ENCODE results near the gene SLC6A18.

SLC6A18 gene

DNA sequence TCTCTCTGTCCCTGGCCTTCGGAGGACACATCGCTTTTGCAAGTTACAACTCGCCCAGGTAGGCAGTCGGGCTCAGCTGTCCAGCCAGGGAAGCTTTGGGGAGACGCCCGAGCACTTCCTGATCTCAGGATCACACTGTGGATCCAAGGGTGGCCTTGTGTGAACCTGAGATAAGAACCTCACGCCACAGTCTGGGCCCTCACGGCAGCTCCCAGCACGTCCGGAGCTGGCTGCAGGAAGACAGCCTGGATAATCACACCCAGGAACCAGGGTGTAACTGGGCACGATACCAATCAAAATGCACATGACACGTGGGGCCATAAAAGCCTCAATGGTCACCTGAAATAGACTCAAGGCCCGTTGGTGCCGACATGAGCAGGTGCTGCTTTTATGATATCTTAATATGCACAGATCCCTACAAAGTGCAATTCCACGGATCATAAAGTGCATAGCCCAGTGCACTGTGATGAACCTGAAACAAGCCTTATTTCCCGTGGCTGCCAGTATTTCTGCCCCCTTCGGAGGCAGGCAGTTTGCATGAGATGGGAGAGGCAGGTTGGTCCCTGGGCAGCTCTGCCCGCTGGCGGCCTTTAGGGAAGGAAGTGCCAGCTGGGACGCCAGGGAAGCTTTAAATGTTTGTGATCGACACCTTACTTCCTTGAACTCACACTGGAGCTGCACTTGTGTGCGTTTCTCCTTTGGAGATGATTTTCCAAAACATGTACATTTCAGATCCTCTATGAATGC lies 14.5 kb downstream of the SLC6A18 start:
- DNase-seq = no peak

DNA sequence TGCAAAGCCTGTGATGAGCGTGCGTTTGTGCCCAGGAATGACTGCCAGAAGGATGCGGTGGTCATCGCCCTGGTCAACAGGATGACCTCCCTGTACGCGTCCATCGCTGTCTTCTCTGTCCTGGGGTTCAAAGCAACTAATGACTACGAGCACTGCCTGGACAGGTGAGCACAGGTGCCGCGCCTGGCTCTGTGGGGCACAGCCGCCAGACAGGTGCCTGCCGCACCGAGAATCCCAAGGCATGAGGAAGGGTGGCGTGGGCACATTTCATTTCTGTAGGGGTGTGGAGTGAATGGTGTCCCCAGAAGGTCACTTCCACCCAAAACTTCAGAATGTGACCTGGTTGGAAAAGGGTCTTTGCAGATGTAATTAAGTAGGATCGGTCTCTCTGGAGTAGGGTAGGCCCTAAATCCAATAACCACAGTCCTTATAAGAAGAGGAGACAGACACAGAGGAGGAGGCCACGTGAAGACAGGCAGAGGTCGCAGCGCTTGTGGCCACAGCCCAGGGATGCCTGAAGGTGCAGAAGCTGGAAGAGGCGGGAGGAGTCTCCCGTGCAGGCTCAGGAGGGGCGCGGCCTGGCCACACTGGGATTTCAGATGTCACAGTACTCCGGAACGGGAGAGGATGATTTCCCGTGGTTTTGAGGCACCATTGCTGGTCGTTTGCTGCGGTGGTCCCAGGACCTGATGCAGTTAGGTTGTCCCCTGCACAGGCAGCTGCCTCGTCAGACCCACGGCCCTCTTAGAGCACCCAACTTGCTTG lies 15.5 kb downstream of the SLC6A18 start:
- DNase-seq = no peak

- no peak for DNase-seq
Observed at GRCh38 chr5:1241509-1242080, 16.4 kb downstream of the SLC6A18 start.

DNA sequence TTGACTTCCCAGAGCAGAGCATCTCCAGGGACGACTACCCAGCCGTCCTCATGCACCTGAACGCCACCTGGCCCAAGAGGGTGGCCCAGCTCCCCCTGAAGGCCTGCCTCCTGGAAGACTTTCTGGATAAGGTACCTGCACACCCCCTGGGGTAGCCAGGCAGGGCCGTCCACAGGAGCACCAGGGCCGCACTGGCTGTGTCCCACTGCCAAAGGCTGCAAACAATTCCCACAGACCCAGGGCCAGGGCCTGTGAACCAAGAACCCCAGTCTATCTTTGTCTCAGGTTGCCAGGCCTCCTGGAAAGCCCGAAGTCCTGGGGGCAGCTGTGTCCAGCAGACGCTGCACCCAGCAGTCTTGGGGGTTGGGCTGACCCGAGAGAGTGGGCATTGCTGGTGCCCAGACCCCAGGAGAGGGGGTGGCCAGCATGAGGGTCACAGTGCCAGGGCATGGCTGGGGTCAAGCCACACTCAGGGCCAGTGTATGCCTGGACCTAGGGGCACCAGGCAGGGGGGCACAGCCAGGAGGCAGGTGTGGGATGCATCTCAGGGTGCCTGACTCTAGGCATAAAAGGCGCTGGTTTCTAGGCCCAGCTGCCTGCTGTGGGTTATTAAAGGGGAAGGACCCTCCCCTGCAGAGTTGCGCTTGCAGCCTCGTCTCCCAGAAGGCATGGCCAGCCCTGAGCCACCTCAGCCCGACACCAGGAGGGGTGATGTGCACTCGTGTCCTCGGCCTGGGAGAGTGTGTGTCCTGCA lies 17.7 kb downstream of the SLC6A18 start:
- no peak for DNase-seq

DNA sequence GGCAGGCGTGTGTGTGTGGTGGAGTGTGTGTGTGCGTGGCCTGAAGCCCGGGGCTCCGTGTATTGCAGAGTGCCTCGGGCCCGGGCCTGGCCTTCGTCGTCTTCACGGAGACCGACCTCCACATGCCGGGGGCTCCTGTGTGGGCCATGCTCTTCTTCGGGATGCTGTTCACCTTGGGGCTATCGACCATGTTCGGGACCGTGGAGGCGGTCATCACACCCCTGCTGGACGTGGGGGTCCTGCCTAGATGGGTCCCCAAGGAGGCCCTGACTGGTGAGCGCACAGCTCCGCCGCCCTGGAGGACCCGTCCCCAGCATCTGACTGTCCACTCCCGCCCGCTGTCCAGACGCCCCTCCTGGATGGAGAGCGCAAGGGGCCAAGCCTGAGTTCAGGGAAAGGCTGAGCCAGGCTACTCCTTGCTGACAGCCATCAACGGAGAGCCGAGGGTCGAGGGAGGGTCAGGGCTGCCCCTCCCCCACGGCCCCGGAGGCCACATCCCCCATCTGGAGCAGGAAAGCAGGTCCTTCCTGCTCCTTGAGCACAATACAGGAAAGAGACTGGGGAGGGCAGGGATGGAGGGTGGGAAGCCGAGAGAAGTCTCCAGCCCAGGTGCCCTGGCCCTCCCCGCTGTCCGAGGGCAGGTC lies 18.4 kb downstream of the SLC6A18 start:
- no peak for DNase-seq

- no peak for DNase-seq
Observed at GRCh38 chr5:1244255-1244654, 19.1 kb downstream of the SLC6A18 start.

DNA sequence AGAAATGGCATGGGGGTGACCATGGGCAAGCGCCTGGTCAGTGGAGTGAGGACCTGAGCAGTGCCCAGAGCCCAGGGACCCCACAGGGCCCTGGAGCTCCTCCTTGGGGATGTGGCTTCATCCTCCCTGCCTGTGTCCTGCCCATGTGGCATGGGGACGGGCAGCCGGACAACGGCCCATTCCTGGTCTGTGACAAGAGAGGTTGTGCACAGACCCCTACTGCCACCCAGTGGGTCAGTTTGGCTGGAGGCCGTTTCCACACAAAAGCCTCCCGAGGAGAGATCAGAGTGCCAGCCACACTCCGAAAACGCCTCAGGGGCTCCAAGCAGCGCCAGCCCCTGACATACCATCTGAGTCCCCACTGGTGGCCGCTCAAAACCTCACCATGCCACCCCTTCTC lies 19.8 kb downstream of the SLC6A18 start:
- no peak for DNase-seq

GRCh38 chr5:1245905-1246576 lies 20.9 kb downstream of the SLC6A18 start:
- no peak for DNase-seq

- DNase-seq = peak; percentile 28
Observed at GRCh38 chr5:1246711-1247431, 21.7 kb downstream of the SLC6A18 start.

- no peak for DNase-seq
Observed at GRCh38 chr5:1247811-1248210, 22.6 kb downstream of the SLC6A18 start.

DNA sequence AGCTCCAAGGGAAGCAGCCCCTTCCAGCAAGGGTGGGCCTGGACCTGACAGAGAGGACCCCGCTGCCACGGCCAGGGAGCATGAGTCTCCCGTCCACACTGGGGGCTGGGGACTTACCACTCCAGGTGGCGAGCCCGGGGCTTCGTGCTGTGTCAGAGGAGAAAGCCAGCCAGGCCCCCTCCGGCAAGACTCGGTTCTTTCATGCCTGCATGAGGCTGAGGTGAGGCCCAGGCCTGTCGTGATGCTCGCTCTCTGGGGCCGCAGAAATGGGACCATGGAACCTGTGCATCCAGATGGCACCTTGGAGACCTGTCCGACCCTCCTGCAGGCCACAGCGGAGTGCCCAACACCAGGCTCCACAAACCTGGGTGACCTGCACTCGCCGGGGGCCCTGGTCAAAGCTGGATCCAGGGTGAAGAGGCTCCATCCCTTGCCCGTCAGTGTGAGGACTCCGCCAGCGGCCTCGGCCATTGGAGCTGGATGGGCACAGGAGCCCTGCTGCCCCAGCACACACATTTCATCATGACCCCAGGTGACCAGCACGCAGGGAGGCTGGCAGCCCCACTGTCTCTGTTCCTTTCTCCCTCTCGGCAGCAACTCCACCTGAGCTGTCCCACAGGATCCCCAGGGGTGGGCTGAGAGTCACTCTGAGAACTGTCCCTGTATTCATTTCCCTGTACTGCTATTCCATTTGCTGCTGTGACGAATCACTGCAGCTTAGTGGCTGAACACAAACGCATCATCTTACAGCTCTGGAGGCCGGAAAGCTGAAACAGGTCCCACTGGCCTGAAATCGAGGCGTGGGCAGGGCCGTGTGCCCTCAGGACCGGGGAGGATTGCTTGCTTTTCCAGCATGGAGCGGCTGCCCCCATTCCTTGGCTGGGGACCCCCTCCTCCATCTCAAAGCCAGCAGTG lies 24.4 kb downstream of the SLC6A18 start:
- no peak for DNase-seq

- DNase-seq = no peak
Observed at GRCh38 chr5:1251678-1252580, 26.7 kb downstream of the SLC6A18 start.

DNA sequence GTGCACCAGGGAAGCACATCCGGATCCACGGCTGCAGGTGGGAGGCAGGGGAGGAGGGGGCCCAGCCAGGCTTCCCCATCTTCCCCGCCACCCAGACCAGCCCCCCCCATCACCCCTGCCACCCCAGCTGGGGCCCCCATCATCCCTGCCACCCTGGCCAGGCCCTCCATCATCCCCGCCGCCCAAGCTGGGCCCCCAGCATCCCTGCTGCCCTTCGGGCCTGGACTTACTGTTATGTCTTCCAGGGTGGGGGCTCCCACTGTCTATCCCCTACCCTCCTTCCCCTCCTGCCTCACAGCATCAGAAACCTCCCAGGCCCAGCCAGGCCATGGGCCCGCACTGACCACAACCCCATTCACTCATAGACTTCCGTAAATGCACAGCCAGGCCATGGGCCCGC lies 27.5 kb downstream of the SLC6A18 start:
- DNase-seq = no peak

DNA sequence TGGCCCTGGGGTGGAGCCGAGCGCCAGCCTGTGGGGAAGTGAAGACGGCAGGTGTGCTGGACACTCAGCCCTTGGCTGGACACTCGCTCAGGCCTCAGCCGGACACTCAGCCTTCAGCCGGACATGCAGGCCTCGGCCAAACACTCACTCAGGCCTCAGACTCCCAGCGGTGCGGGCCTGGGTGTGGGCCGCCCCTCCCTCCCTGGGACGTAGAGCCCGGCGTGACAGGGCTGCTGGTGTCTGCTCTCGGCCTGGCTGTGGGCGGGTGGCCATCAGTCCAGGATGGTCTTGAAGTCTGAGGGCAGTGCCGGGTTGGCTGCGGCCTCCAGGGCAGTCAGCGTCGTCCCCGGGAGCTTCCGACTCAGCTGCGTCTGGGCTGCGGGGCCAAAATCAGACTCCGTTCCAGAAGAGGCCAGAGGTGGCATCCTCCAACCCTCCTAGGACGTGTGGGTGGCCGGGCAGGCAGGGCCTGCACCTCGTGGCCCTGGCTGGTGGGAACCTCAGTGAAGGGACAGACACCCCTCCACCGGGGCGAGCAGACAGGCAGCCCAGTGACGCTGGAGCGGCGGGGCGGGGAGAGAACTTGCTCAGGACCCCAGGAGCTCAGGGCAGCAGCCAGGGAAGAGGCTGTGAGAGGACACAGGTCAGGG lies 28.4 kb downstream of the SLC6A18 start:
- DNase-seq = no peak

GRCh38 chr5:1254196-1254595 lies 29.0 kb downstream of the SLC6A18 start:
- DNase-seq = no peak

GRCh38 chr5:1255081-1255561 lies 29.9 kb downstream of the SLC6A18 start:
- peak; percentile 39 for DNase-seq

GRCh38 chr5:1256776-1257175 lies 31.6 kb downstream of the SLC6A18 start:
- no peak for DNase-seq

- DNase-seq = no peak
Observed at GRCh38 chr5:1257363-1257762, 32.2 kb downstream of the SLC6A18 start.

DNA sequence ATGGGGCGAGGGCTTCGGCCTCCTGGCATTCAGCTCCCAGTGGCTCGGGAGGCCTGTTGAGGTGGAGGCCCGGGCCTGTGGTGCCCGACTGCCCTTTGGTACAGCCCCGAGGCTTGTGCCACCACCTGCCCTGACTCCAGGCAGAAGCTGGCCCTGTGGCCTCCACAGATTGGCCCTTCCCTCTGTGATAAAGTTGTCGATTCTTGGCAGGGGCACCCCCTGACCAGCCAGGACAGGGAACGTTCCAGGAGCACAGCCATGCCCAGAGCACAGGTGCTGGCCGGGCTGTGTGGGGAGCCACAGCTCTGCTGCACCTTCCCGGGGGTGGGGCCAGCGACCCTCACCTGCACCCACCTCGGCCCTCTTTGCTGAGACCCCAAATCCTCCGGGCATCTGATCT lies 32.7 kb downstream of the SLC6A18 start:
- DNase-seq = no peak
